HEK293 (cell line): ENCODE data around the gene BAIAP3.

Source experiments
- ELK4 ChIP-seq: IDR thresholded peaks from 2 replicates; pipeline ENCODE4 v1.6.1; 2011; ENCODE audit warnings: mild to moderate bottlenecking, low read depth, low read length, borderline replicate concordance
- INSM2 ChIP-seq: fragments of 450-650 bp; formaldehyde crosslinking; IDR thresholded peaks from 2 replicates; pipeline ENCODE4 v1.5.1; 2016; ENCODE audit warnings: missing biosample characterization, missing genetic modification characterization
- PATZ1 ChIP-seq: fragments of 450-650 bp; formaldehyde crosslinking; IDR thresholded peaks from 2 replicates; pipeline ENCODE4 v1.5.1; 2016; ENCODE audit warnings: missing biosample characterization, missing genetic modification characterization
- SP2 ChIP-seq: fragments of 450-650 bp; formaldehyde crosslinking; IDR thresholded peaks from 2 replicates; pipeline ENCODE4 v1.5.1; 2016; ENCODE audit warnings: missing biosample characterization, missing genetic modification characterization
- YY2 ChIP-seq: fragments of 450-650 bp; formaldehyde crosslinking; IDR thresholded peaks from 2 replicates; pipeline ENCODE4 v1.5.1; 2016; ENCODE audit warnings: missing biosample characterization, missing genetic modification characterization
- ZBTB26 ChIP-seq: fragments of 450-650 bp; formaldehyde crosslinking; optimal IDR thresholded peaks from 2 replicates; pipeline ENCODE3; 2016; ENCODE audit warnings: missing biosample characterization, mild to moderate bottlenecking, missing genetic modification characterization
- ZBTB49 ChIP-seq: fragments of 450-650 bp; formaldehyde crosslinking; IDR thresholded peaks from 2 replicates; pipeline ENCODE4 v1.5.1; 2016; ENCODE audit warnings: missing biosample characterization, missing genetic modification characterization, low read depth
- ZBTB6 ChIP-seq: fragments of 450-650 bp; formaldehyde crosslinking; IDR thresholded peaks from 2 replicates; pipeline ENCODE4 v1.5.1; 2017; ENCODE audit warnings: missing biosample characterization, missing genetic modification characterization
- ZFP37 ChIP-seq: fragments of 450-650 bp; formaldehyde crosslinking; IDR thresholded peaks from 2 replicates; pipeline ENCODE4 v1.5.1; 2016; ENCODE audit warnings: missing biosample characterization, missing genetic modification characterization
- ZNF214 ChIP-seq: fragments of 450-650 bp; formaldehyde crosslinking; IDR thresholded peaks from 2 replicates; pipeline ENCODE4 v1.5.1; 2017; ENCODE audit warnings: missing biosample characterization, mild to moderate bottlenecking, missing genetic modification characterization, borderline replicate concordance
- ZNF280D ChIP-seq: fragments of 450-650 bp; formaldehyde crosslinking; IDR thresholded peaks from 2 replicates; pipeline ENCODE4 v1.5.1; 2016; ENCODE audit warnings: missing biosample characterization, missing genetic modification characterization
- ZNF544 ChIP-seq: fragments of 450-650 bp; formaldehyde crosslinking; IDR thresholded peaks from 2 replicates; pipeline ENCODE4 v1.5.0; 2017; ENCODE audit warnings: missing biosample characterization, missing genetic modification characterization
- ZNF600 ChIP-seq: fragments of 450-650 bp; formaldehyde crosslinking; IDR thresholded peaks from 2 replicates; pipeline ENCODE4 v1.5.1; 2016; ENCODE audit warnings: missing biosample characterization, missing genetic modification characterization

BAIAP3 gene

GRCh38 chr16:1378804-1379303 lies 45.4 kb downstream of the BAIAP3 start (continued):
- TF ChIP-seq YY2 (tag by site-specific recombination) (no peak), ZNF214 (tag by site-specific recombination) (no peak), ZFP37 (tag by site-specific recombination) (peak; percentile 58; the same call in 1 of the 2 replicates), ZNF544 (tag by site-specific recombination) (no peak), ZNF600 (tag by site-specific recombination) (peak; percentile 91), ZBTB6 (tag by site-specific recombination) (no peak), INSM2 (0 out of 2 replicates have a peak, but pooled peaks have one; percentile 48), ZBTB26 (tag by site-specific recombination) (no peak), ZBTB49 (tag by site-specific recombination) (no peak), ELK4 (no peak), ZNF280D (tag by site-specific recombination) (no peak), PATZ1 (tag by site-specific recombination) (peak; percentile 83), SP2 (tag by site-specific recombination) (no peak; the same call in 1 of the 2 replicates)
